Neural progenitor cell (in vitro differentiated cells): ENCODE measurements around the gene ANKRD12. TPM values are rescaled to one million over a fixed set of nuclear protein-coding genes. Genes with fewer than 3 reads are reported as not detected.
"Not testable (repeated sequence)": the region's sequence is repeated elsewhere in the genome, so short reads cannot be mapped to it uniquely, and the experiment has no call there.

Experiments used
- DNase-seq: peaks from one replicate; pipeline ENCODE4 v3.0.0-alpha.2; 2016; ENCODE audit warnings: low spot score
- H2AFZ ChIP-seq: fragments of 200-600 bp; sonication (generic); replicated peaks from 2 replicates; pipeline ENCODE4 v1.6.1; 2016; ENCODE audit warnings: antibody characterized with exemption
- H3F3A ChIP-seq: fragments of 200-600 bp; sonication (generic); 2 replicates; pipeline ENCODE4 v1.6.1; 2016; ENCODE audit warnings: antibody characterized with exemption, low read depth
- H3K27ac ChIP-seq: fragments of 200-600 bp; sonication (generic); 2 replicates; pipeline ENCODE4 v1.5.1; 2016; ENCODE audit warnings: mild to moderate bottlenecking
- H3K27me3 ChIP-seq: fragments of 200-600 bp; sonication (generic); 2 replicates; pipeline ENCODE4 v1.6.1; 2016; ENCODE audit warnings: mild to moderate bottlenecking, moderate library complexity
- H3K36me3 ChIP-seq: fragments of 200-600 bp; sonication (generic); 2 replicates; pipeline ENCODE4 v1.5.1; 2016
- H3K4me1 ChIP-seq: fragments of 200-600 bp; sonication (generic); 2 replicates; pipeline ENCODE4 v1.6.1; 2016; ENCODE audit warnings: mixed run types
- H3K4me2 ChIP-seq: fragments of 200-600 bp; sonication (generic); 2 replicates; pipeline ENCODE4 v1.6.1; 2016
- H3K4me3 ChIP-seq: fragments of 200-600 bp; sonication (generic); 2 replicates; pipeline ENCODE4 v1.5.1; 2016
- H3K79me2 ChIP-seq: fragments of 200-600 bp; sonication (generic); 2 replicates; pipeline ENCODE4 v1.6.1; 2016; ENCODE audit warnings: low read depth
- H3K9ac ChIP-seq: fragments of 200-600 bp; sonication (generic); 2 replicates; pipeline ENCODE4 v1.6.1; 2016
- H3K9me3 ChIP-seq: fragments of 200-600 bp; sonication (generic); 2 replicates; pipeline ENCODE4 v1.5.1; 2016; ENCODE audit warnings: low read depth
- H4K20me1 ChIP-seq: fragments of 200-600 bp; sonication (generic); 2 replicates; pipeline ENCODE4 v1.6.1; 2016; ENCODE audit warnings: low read depth
- H3K27ac Mint-ChIP-seq: 3 replicates; pipeline ENCODE4 v1.8.0; 2021; ENCODE audit warnings: mixed read lengths
- H3K27me3 Mint-ChIP-seq: 2 replicates; pipeline ENCODE4 v1.8.0; 2022; ENCODE audit warnings: low read depth, mild to moderate bottlenecking, inconsistent platforms, moderate library complexity, mixed read lengths; ENCODE audit not compliant: insufficient read depth
- H3K36me3 Mint-ChIP-seq: 3 replicates; pipeline ENCODE4 v1.8.0; 2021; ENCODE audit warnings: mixed read lengths
- H3K4me1 Mint-ChIP-seq: 3 replicates; pipeline ENCODE4 v1.8.0; 2021; ENCODE audit warnings: mixed read lengths
- H3K4me3 Mint-ChIP-seq: 3 replicates; pipeline ENCODE4 v1.8.0; 2021; ENCODE audit warnings: mild to moderate bottlenecking, moderate library complexity, mixed read lengths
- H3K9me3 Mint-ChIP-seq: 3 replicates; pipeline ENCODE4 v1.8.0; 2020; ENCODE audit warnings: mixed read lengths
- CTCF ChIP-seq: fragments of 200-600 bp; sonication (generic); IDR thresholded peaks from 2 replicates; pipeline ENCODE4 v1.5.1; 2017; ENCODE audit warnings: antibody characterized with exemption, mild to moderate bottlenecking
- EZH2 ChIP-seq: fragments of 200-600 bp; sonication (generic); IDR thresholded peaks from 2 replicates; pipeline ENCODE4 v1.6.1; 2017; ENCODE audit warnings: antibody characterized with exemption, mild to moderate bottlenecking, moderate library complexity
- EZH2phosphoT487 ChIP-seq: fragments of 200-600 bp; sonication (generic); IDR thresholded peaks from 2 replicates; pipeline ENCODE4 v1.6.1; 2017; ENCODE audit warnings: antibody characterized with exemption
- total RNA-seq: library from RNA; depleted of rRNA; stranded (reverse); fragments of >200 nt; gene quantifications from 2 replicates; pipeline ENCODE4 v1.2.3, GENCODE V29; 2015; ENCODE audit warnings: low replicate concordance

ANKRD12 gene
- total RNA-seq, 1 donor from 2014 or later: 38.2 TPM

- Mint-ChIP-seq H3K9me3 (peaks cover 2% of the 10 kb centered on the region), H3K27ac (no peak overlapping the region), H3K4me1 (no peaks in the 10 kb centered on the region), H3K36me3 (peaks cover 7% of the 10 kb centered on the region), H3K4me3 (no peak overlapping the region), H3K27me3 (no peaks in the 10 kb centered on the region)
- no peak overlapping the region for H3K4me3 ChIP-seq
- H3F3A ChIP-seq: no peaks in the 10 kb centered on the region
- no peak overlapping the region for H2AFZ ChIP-seq
- H3K27ac ChIP-seq: no peak overlapping the region
- H3K4me1 ChIP-seq: no peaks in the 10 kb centered on the region
- TF ChIP-seq CTCF: no peak
- no peak for TF ChIP-seq EZH2phosphoT487
- TF ChIP-seq EZH2: no peak
- no peak overlapping the region for H3K4me2 ChIP-seq
- no peaks in the 10 kb centered on the region for H3K36me3 ChIP-seq
- DNase-seq: no peak
- peaks cover 97% of the 10 kb centered on the region for H3K79me2 ChIP-seq
- no peaks in the 10 kb centered on the region for H3K9me3 ChIP-seq
- H3K9ac ChIP-seq: no peak overlapping the region
- no peaks in the 10 kb centered on the region for H3K27me3 ChIP-seq
- H4K20me1 ChIP-seq: peaks cover 50% of the 10 kb centered on the region
Measured at GRCh38 chr18:9153256-9153655, 16.7 kb downstream of the ANKRD12 start.

DNA sequence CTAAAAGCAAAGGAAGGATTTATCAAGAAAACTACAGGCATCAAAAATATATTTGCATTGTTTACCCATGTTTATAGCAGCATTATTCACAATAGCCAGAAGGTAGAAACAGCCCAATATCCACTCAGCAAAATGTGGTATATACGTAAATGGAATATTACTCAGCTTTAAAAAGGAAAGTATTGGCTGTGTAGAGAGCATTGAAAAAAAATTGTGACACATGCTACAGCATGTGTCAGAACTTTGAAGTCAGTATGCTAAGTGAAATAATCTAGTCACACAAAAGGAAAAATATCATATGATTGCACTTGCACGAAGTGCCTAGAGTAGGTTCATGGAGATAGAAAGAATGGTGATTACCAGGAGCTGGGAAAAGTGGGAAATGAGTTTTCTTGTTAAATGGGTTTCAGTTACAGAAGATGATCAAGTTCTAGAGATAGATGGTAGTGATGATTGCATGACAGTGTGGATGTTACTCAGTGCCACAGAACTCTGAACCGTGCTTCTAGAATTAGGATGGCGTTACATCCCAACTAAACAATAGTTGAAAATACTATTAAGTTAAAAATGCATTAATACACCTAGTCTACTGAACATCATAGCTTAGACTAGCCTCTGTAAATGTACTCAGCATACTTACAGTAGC, 20.1 kb downstream of the ANKRD12 start:
- no peaks in the 10 kb centered on the region for H3F3A ChIP-seq
- peaks cover 94% of the 10 kb centered on the region for H3K79me2 ChIP-seq
- peaks cover 10% of the 10 kb centered on the region for H3K36me3 Mint-ChIP-seq
- H3K4me3 ChIP-seq: no peak overlapping the region
- H3K4me3 Mint-ChIP-seq: no peak overlapping the region
- peaks cover 5% of the 10 kb centered on the region for H3K9me3 Mint-ChIP-seq
- H3K4me1 ChIP-seq: no peaks in the 10 kb centered on the region
- H3K4me2 ChIP-seq: no peak overlapping the region
- DNase-seq: no peak
- no peak overlapping the region for H3K27ac ChIP-seq
- no peaks in the 10 kb centered on the region for H3K27me3 Mint-ChIP-seq
- no peak overlapping the region for H3K9ac ChIP-seq
- H4K20me1 ChIP-seq: peaks cover 32% of the 10 kb centered on the region
- no peak overlapping the region for H2AFZ ChIP-seq
- no peaks in the 10 kb centered on the region for H3K27me3 ChIP-seq
- no peaks in the 10 kb centered on the region for H3K9me3 ChIP-seq
- H3K27ac Mint-ChIP-seq: no peak overlapping the region
- no peaks in the 10 kb centered on the region for H3K4me1 Mint-ChIP-seq
- no peak for TF ChIP-seq EZH2
- TF ChIP-seq EZH2phosphoT487: no peak
- H3K36me3 ChIP-seq: no peaks in the 10 kb centered on the region

DNA sequence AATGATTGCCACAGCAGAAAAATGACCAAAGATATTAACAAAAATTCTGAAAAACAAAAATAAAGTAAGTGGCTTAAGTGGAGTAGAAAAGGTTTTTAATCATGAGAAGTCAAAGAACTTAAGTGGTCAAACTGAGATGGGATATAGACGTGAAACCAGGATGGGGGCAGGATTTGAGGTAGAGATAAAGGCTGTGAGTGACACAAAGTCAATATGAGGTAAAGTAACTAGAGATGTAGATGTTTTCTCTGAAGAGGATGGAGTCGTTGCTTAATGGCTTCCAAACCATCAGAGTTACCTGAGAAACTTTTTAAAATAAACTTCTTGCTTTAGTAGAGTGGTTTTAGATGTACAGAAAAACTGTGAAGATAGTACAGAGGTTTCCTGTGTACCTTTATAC, 21.2 kb downstream of the ANKRD12 start:
- TF ChIP-seq EZH2: no peak
- no peak for TF ChIP-seq CTCF
- no peak for TF ChIP-seq EZH2phosphoT487
- peaks cover 15% of the 10 kb centered on the region for H3K9me3 Mint-ChIP-seq
- Histone ChIP-seq H3K79me2 (peaks cover 94% of the 10 kb centered on the region), H3K27me3 (no peaks in the 10 kb centered on the region), H3K9me3 (no peaks in the 10 kb centered on the region), H2AFZ (no peak overlapping the region), H4K20me1 (peaks cover 23% of the 10 kb centered on the region), H3K4me3 (no peak overlapping the region), H3K9ac (no peak overlapping the region), H3K27ac (no peak overlapping the region), H3K4me2 (no peak overlapping the region), H3F3A (no peaks in the 10 kb centered on the region), H3K36me3 (no peaks in the 10 kb centered on the region), H3K4me1 (no peaks in the 10 kb centered on the region)
- no peaks in the 10 kb centered on the region for H3K27me3 Mint-ChIP-seq
- H3K4me3 Mint-ChIP-seq: no peak overlapping the region
- no peak overlapping the region for H3K27ac Mint-ChIP-seq
- H3K4me1 Mint-ChIP-seq: no peaks in the 10 kb centered on the region
- peaks cover 16% of the 10 kb centered on the region for H3K36me3 Mint-ChIP-seq
- DNase-seq: no peak

DNA sequence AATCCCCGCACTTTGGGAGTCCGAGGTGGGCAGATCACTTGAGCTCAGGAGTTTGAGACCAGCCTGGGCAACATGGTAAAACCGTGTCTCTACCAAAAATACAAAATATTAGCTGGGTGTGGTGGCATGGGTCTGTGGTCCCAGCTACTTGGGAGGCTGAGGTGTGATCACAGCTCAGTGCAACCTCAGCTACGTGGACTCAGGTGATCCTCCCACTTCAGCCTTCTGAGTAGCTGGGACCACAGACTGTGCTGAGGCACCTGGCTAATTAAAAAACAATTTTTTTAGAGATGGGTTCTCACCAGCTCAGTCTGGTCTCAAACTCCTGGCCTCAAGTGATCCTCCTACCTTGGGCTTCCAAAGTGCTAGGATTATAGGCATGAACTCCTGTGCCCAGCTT, 23.4 kb downstream of the ANKRD12 start:
- Mint-ChIP-seq H3K4me1 (no peaks in the 10 kb centered on the region), H3K27ac (no peak overlapping the region), H3K27me3 (no peaks in the 10 kb centered on the region), H3K4me3 (no peak overlapping the region), H3K36me3 (peaks cover 27% of the 10 kb centered on the region), H3K9me3 (peaks cover 35% of the 10 kb centered on the region)
- H3K27me3 ChIP-seq: no peaks in the 10 kb centered on the region
- H3K36me3 ChIP-seq: no peaks in the 10 kb centered on the region
- peaks cover 6% of the 10 kb centered on the region for H3K9me3 ChIP-seq
- H3K79me2 ChIP-seq: peaks cover 94% of the 10 kb centered on the region
- H4K20me1 ChIP-seq: peaks cover 6% of the 10 kb centered on the region
- no peaks in the 10 kb centered on the region for H3K4me1 ChIP-seq
- DNase-seq: no peak
- no peaks in the 10 kb centered on the region for H3F3A ChIP-seq
- H3K9ac ChIP-seq: no peak overlapping the region
- H2AFZ ChIP-seq: no peak overlapping the region
- H3K27ac ChIP-seq: no peak overlapping the region
- no peak overlapping the region for H3K4me2 ChIP-seq
- no peak overlapping the region for H3K4me3 ChIP-seq
- TF ChIP-seq EZH2phosphoT487 (no peak), EZH2 (no peak), CTCF (no peak)

DNA sequence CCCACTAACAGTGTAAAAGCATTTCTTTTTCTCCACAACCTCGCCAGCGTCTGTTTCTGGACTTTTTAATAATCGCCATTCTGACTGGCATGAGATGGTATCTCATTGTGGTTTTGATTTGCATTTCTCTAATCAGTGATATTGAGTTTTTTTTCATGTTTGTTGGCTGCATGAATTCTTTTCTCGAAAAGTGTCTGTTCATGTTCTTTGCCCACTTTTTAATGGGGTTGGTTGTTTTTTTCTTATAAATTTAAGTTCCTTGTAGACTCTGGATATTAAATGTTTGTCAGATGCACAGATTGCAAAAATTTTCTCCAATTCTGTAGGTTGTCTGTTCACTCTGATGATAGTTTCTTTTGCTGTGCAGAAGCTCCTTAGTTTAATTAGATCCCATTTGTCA, 26.1 kb downstream of the ANKRD12 start:
- not testable (repeated sequence) for H2AFZ ChIP-seq, DNase-seq, H3F3A ChIP-seq, H3K4me3 Mint-ChIP-seq, H3K9ac ChIP-seq, H3K9me3 ChIP-seq, H3K27ac ChIP-seq, H3K27ac Mint-ChIP-seq, H3K4me1 ChIP-seq, H3K4me1 Mint-ChIP-seq, H4K20me1 ChIP-seq, H3K27me3 Mint-ChIP-seq, H3K27me3 ChIP-seq, H3K4me2 ChIP-seq, H3K36me3 ChIP-seq, H3K4me3 ChIP-seq
- H3K79me2 ChIP-seq: peaks cover 78% of the 10 kb centered on the region
- Mint-ChIP-seq H3K9me3 (peaks cover 41% of the 10 kb centered on the region), H3K36me3 (peaks cover 31% of the 10 kb centered on the region)

GRCh38 chr18:9164149-9164548, 27.6 kb downstream of the ANKRD12 start:
- H3K4me1 Mint-ChIP-seq, H4K20me1 ChIP-seq, H3K9me3 ChIP-seq, H2AFZ ChIP-seq, H3K27me3 Mint-ChIP-seq, H3K27ac ChIP-seq, H3K9ac ChIP-seq, H3K27ac Mint-ChIP-seq, H3K4me1 ChIP-seq, H3K36me3 ChIP-seq, H3F3A ChIP-seq, H3K4me2 ChIP-seq, DNase-seq, H3K27me3 ChIP-seq, H3K4me3 Mint-ChIP-seq, H3K4me3 ChIP-seq: not testable (repeated sequence)
- peaks cover 48% of the 10 kb centered on the region for H3K9me3 Mint-ChIP-seq
- H3K36me3 Mint-ChIP-seq: peaks cover 35% of the 10 kb centered on the region
- H3K79me2 ChIP-seq: peaks cover 73% of the 10 kb centered on the region
